GM21390 (cell line): Measurements from ENCODE around the gene CDKL4.
"Not testable (repeated sequence)": the region's sequence is repeated elsewhere in the genome, so short reads cannot be mapped to it uniquely, and the experiment has no call there.

Experiments
- ATAC-seq: cut with Tn5 transposase; IDR thresholded peaks from one replicate; pipeline ENCODE4 v1.9.1; 2021; ENCODE audit not compliant: unreplicated experiment

Gene CDKL4

GRCh38 chr2:39181297-39181696 lies 62.5 kb downstream of the CDKL4 start:
- ATAC-seq: no peak

GRCh38 chr2:39179974-39180960 lies 63.5 kb downstream of the CDKL4 start:
- no peak for ATAC-seq

GRCh38 chr2:39178756-39179155 lies 65.0 kb downstream of the CDKL4 start:
- no peak for ATAC-seq

- ATAC-seq: no peak
Measured at GRCh38 chr2:39176997-39177396, 66.8 kb downstream of the CDKL4 start.

- ATAC-seq: no peak
Measured at GRCh38 chr2:39175026-39175812, 68.6 kb downstream of the CDKL4 start.

- no peak for ATAC-seq
Measured at GRCh38 chr2:39174022-39174421, 69.7 kb downstream of the CDKL4 start.

GRCh38 chr2:39172047-39172706 lies 71.6 kb downstream of the CDKL4 start:
- not testable (repeated sequence) for ATAC-seq

GRCh38 chr2:39171621-39172020 lies 72.1 kb downstream of the CDKL4 start:
- no peak for ATAC-seq

- no peak for ATAC-seq
Measured at GRCh38 chr2:39164089-39164488, 79.7 kb downstream of the CDKL4 start.

- ATAC-seq: no peak
Measured at GRCh38 chr2:39160982-39161381, 82.8 kb downstream of the CDKL4 start.

GRCh38 chr2:39159283-39159682 lies 84.5 kb downstream of the CDKL4 start:
- no peak for ATAC-seq

- no peak for ATAC-seq
Measured at GRCh38 chr2:39158351-39158750, 85.4 kb downstream of the CDKL4 start.

GRCh38 chr2:39156846-39157245 lies 86.9 kb downstream of the CDKL4 start:
- ATAC-seq: no peak

- no peak for ATAC-seq
Measured at GRCh38 chr2:39156107-39156506, 87.7 kb downstream of the CDKL4 start.

GRCh38 chr2:39155573-39155972 lies 88.2 kb downstream of the CDKL4 start:
- not testable (repeated sequence) for ATAC-seq

- no peak for ATAC-seq
Measured at GRCh38 chr2:39154944-39155343, 88.8 kb downstream of the CDKL4 start.

- no peak for ATAC-seq
Measured at GRCh38 chr2:39153312-39153711, 90.5 kb downstream of the CDKL4 start.

GRCh38 chr2:39152504-39152903 lies 91.3 kb downstream of the CDKL4 start:
- no peak for ATAC-seq

GRCh38 chr2:39150890-39151497 lies 92.8 kb downstream of the CDKL4 start:
- no peak for ATAC-seq

GRCh38 chr2:39150102-39150562 lies 93.6 kb downstream of the CDKL4 start:
- no peak for ATAC-seq

GRCh38 chr2:39146630-39147029 lies 97.1 kb downstream of the CDKL4 start:
- ATAC-seq: no peak
